GM12873 (cell line): ENCODE data around the gene DLGAP3.
A peak's percentile ranks its signal among the peaks of the same experiment; 100 is the strongest.

Experiments
- TF ChIP-seq, protein P1 (sequence below): IDR thresholded peaks from 2 replicates; pipeline ENCODE4 v1.5.1; 2012; ENCODE audit warnings: low read depth, mild to moderate bottlenecking, moderate library complexity, low read length, control low read depth; ENCODE audit not compliant: insufficient read depth; ENCODE audit errors: missing control alignments

DLGAP3 gene

DNA sequence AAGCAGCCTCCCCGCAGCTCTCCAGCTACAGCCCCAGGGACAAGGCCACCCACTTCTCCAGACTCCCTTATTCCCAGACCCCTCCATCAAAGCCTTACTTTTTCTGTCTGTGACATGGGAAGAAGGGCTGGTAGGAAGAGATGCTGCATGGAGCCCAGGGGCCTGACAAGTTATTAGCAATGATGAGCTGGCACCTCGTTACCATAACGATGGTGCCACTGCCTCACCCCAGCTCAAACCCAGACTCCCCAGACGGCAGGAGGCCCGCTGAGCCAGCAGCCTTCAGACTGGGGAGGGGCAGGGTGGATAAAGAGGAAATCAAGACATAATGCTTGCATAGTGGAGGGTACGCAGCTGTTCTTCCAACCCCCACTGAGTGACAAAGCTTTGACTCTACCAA lies 3.3 kb downstream of the DLGAP3 start:
- TF ChIP-seq, protein P1, sequence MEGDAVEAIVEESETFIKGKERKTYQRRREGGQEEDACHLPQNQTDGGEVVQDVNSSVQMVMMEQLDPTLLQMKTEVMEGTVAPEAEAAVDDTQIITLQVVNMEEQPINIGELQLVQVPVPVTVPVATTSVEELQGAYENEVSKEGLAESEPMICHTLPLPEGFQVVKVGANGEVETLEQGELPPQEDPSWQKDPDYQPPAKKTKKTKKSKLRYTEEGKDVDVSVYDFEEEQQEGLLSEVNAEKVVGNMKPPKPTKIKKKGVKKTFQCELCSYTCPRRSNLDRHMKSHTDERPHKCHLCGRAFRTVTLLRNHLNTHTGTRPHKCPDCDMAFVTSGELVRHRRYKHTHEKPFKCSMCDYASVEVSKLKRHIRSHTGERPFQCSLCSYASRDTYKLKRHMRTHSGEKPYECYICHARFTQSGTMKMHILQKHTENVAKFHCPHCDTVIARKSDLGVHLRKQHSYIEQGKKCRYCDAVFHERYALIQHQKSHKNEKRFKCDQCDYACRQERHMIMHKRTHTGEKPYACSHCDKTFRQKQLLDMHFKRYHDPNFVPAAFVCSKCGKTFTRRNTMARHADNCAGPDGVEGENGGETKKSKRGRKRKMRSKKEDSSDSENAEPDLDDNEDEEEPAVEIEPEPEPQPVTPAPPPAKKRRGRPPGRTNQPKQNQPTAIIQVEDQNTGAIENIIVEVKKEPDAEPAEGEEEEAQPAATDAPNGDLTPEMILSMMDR, result no peak

DNA sequence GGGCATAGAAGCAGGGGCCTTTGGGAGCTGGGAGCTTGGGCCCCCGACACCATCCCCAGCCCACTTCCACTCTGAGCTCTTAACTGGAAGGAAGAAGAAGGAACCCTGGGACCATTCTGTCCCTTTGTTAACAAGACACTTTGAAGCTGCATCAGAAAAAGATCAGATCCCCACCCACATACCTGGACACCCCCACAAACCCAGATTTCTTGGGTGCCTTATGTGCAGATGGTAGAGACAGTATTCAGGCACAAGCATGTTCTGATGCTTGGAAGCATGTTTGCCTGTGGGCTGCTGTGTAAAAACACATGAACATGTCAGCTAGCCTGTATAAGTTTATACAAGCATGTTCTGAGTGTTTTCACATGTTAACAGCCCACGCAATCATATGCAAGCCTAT lies 3.7 kb downstream of the DLGAP3 start:
- TF ChIP-seq, protein P1, result no peak

DNA sequence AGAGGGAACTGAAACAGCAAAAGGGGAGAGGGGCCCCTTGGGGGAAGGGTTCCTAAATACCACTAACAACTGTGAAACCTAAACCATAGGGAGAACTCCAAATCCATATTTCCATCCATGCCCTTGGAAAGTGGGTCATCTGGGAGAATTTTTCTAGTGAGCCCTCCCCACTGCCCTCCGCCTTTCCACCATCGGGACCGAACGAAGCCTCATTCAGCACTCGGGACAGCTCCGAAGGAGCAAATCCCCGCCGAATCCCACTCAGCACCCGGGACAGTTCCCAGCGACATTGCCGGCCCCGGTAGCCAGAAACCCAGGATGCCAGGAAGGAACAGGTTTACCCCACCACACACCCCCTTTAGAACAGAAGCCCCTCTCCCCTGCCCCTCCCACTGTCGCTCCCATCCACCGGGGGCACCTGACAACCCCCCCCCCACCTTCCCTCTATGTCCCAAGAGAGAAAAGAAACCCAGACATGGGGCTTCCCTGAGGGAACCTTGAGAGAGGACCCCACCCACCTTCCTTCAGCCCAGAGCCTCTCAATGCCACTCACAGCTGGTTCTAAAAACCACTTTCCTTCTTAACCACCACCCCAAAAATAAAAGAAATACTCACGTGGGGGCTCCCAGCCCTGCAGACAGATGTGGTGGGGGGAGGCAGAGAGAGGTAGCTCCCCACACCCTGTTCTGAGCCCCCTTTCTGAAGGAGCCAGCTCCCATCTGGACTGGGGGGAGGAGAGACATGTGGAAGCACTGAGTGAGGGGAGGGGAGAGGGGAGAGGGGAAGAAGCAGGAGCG lies 4.5 kb downstream of the DLGAP3 start:
- TF ChIP-seq, protein P1, result no peak

DNA sequence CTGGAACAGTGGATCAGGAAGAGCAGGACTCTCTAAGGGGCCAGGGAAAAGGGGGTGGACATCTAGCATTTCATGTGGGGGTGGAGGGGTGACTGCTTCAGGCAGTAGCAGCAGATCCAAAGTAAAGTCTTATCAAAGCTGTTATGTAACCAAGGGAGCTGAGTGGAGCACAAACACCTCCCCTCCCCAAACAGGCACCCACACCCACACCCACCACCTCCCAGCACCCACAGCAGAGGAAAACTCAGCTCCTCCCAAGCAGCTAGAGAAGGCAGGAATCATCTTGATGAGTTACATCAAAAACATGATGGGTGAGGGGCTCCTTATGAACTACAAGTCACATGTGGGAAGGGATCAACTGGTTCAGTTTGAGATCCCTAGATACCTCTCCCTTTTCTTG lies 6.0 kb downstream of the DLGAP3 start:
- TF ChIP-seq, protein P1, result no peak

DNA sequence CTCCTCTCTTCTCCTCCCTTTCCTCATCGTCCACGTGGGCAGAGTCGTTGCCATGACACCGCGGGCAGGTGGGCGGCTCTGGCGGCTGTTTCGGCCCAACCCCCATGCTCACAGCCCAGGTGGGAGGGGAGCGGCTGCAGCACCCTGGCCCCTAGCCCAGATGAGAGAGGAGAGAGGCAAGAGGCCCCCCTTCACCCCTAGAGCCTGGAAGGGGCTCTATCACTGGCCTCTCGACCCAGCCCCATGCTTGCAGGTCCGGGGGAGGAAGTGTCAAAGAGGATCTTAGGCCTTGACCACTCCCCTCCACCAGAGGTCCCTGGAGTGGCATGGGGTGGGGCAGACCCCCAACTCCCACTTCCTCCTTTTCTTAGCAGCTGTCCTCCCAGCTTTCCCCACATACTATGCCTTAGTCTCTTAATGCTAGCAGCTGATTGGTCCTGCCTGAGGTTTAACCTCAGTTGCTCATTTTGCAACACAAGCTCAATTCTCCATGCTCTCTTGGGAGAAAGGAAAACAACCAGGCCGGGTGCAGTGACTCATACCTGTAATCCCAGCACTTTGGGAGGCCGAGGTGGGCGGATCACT lies 10.4 kb downstream of the DLGAP3 start:
- TF ChIP-seq, protein P1, result peak; percentile 38

DNA sequence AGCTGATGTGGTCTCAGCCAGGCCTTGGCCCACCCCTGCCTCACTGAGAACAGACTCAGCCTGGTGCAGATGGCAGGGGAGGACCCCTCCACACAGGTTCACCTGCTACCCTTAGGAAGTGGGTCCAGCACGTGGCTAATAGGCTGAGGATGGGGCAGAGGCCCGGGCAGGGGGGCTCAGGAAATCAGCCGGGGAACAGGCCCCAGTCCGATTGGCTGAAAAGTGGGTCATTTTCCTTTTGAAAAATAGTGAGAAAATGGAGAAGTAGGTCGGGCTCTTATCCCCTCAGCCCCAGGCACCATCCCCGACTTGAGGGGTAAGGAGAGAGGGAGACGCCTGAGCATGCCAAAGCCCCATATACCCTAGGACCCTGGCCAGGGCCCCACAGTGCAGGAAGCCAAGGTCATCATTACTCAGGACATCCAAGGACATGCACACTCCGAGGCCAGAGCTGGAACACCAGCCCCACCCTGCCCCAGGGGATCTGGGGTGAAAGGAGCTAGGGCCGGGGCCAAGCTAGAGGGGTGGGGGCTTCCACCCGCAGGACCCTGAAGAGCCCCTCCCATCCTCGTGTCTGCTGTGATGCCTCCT lies 11.0 kb downstream of the DLGAP3 start:
- TF ChIP-seq, protein P1, result no peak

DNA sequence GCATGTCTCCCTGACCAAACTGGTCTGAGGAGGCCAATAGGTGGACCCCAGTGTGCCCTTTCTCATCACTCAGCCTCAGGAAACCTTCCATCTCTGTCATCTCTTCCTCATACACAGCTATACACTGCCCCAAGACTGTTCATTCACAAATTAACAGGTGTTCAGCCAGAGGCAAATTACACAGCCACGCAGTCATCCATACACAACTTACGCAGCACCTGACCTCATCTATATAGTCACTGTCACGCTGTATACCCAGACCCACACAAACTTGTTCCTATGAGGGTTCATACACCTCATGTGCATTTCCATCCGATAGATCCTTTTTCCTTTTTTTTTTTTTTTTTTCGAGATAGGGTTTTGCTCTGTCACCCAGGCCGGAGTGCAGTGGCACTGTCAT lies 12.4 kb downstream of the DLGAP3 start:
- TF ChIP-seq, protein P1, result no peak
